Stimulated activated CD4-positive, alpha-beta T cell treated with anti-CD3 and anti-CD28 coated beads, TNF-alpha, amount 100 ng/mL, for 24 hours (primary cell): ENCODE data around the gene NELL1.

Experiments
- DNase-seq, 3 experiments: peaks; one replicate each; pipeline ENCODE4 v3.0.0-alpha.2; 2020; ENCODE audit warnings: low read depth in 3 of 3

The NELL1 gene

DNA sequence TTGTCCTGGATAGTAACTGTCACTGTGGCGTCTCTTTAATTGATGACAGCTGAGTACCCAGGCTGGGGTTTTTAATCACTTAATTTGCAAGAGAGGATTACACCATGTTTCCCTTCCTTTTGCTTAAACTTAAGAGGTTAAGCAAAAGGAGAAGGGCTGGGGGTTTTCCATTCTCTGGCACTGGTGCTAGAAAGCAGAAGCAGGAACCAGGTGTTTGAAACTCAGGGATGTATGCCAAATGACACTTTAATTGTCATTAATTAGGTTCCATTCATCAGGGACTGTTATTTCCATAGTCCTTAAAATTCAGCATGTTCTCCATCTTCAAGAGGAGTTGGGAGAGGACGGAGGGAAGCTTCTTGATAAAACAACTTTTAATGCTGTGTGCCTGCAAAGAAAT is 746.2 kb downstream of the NELL1 start:
- DNase-seq: no peak

DNA sequence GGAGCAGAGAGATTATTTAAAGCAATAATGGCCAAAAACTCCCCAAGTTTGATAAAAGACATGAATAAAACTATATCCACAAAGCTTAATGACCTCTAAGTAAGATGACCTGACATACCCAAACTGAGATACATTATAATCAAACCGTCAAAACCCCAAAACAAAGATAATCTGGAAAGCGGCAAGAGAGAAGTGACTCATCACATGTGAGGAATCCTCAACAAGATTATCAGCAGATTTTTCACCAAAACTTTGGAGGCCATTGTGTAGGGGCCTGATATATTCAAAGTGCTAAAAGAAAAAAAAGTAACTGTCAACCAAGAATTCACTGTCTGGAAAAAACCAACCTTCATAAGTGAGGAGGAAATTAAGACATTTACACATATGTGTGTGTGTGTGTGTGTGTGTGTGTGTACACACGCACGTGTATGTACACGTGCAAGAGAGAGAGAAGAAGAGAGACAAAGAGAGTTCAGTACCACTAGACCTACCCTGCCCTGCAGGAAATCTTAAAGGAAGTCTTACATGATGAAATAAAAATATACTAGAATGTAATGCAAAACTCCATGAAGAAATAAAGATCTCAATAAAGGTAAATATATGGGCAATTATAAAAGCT is 752.4 kb downstream of the NELL1 start:
- no peak for DNase-seq

- DNase-seq: no peak
These were observed 757.5 kb downstream of the NELL1 start for GRCh38 chr11:21426931-21427330.

GRCh38 chr11:21427726-21428125 is 758.3 kb downstream of the NELL1 start:
- no peak for DNase-seq

- no peak for DNase-seq
These were observed 759.4 kb downstream of the NELL1 start for GRCh38 chr11:21428796-21429195.

- no peak for DNase-seq
These were observed 760.0 kb downstream of the NELL1 start for GRCh38 chr11:21429401-21429800.

GRCh38 chr11:21430537-21430936 is 761.2 kb downstream of the NELL1 start:
- DNase-seq: no peak

DNA sequence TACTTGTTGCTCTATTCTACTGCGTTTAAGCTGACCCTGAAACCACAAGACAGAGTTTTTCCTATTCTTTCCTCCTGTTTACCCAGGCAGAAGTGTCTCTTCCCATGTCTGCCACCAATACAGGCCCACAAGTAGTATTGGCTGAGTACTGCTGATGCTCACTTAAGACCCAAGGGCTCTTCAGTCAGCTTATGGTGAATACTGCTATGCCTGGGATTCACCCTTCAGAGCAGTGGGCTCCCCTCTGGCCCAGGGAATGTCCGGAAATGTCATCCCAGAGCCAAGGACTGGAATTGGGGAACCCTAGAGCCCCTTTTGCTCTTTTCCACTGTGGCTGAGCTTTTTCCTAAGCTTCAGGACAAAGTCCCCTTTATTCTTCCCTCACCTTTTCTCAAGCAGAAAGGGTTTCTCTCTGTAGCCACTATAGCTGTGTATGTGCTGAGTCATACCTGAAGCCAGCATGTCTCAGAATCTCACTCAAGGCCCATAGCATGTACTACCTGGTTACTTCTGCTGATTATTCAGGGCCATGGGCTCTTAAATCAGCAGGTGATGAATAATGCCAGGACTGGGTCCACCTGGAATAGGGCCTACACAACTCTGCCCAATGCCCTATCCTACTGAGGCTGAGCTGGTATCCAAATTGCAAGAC is 777.7 kb downstream of the NELL1 start:
- no peak for DNase-seq

GRCh38 chr11:21447871-21448270 is 778.5 kb downstream of the NELL1 start:
- DNase-seq: no peak

GRCh38 chr11:21456186-21456585 is 786.8 kb downstream of the NELL1 start:
- DNase-seq: no peak

DNA sequence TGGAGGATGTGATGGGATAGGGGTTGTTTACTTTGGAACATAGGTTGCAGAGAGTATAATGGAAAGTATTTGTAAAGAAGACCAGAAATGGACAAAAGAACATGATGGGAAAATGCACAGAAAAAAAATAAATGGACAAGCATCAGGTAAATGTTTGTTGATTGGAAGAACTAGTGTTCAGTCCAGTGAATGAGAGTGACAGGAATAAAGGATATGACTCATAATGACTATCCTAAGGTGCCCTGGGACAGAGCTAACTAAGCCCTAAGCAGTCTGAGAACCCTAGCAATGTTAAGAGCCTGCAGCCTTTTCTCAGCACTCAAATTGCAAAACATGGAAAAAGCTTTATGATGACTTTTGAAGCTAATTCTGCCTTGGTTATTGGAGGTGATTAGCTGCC is 790.7 kb downstream of the NELL1 start:
- DNase-seq: no peak

GRCh38 chr11:21461701-21462100 is 792.3 kb downstream of the NELL1 start:
- DNase-seq: no peak

GRCh38 chr11:21464601-21465193 is 795.3 kb downstream of the NELL1 start:
- no peak for DNase-seq

- DNase-seq: no peak
These were observed 795.8 kb downstream of the NELL1 start for GRCh38 chr11:21465203-21465602.

DNA sequence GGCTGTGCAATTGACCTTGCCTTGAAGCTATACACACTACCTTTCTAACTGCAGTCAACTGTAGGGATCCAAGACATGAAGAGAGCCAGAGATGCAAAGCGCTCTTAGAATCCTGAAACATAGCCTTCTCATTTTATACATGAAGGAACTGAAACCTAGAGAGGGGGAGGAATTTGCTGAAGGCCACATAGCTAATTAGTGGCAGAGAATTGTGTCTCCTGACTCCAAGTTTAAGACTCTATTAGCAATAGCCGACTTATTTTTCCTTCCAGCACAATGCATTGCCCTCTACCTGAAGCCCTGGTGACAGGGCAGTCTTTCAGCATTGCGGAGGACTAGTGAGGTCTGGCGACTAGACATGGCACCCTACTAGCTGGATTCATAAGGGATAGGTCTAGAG is 796.5 kb downstream of the NELL1 start:
- DNase-seq: no peak

GRCh38 chr11:21470521-21470920 is 801.1 kb downstream of the NELL1 start:
- no peak for DNase-seq

DNA sequence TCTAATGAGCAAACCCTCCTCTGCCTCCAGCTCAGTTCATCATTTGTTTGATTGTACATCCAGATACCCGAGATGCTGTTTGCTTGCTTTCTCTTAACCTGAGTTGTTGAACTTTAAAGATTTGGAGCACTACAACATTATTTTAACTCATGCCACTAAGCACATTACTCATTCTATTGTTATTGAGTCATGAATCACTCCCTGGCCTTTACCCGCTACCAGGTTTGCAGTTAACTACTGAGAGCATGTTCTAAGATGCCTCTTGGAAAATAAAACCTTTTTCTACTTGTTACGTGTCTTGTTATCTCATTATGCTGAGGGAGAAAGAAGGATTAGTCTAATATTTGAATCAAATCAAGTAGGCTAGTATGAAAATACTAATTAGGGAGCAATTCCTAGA is 802.9 kb downstream of the NELL1 start:
- no peak for DNase-seq

DNA sequence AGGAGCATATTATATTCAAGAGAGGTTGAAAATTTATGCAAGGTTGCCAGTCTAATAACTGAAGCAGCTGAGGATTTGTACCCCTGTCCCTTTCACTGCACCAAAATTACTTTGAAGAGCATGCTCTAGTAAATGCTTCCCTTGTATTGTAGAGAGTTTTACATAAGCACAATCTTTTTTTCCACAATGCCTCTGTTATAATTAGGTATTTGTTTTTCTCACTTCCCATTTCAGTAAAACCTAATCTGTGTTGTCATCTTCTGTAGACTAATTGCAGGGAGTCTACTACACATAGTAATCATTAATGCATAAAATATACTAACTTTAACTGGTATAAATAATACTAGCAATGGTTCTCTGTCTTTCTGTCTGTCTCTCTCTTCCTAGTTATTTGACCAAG is 805.1 kb downstream of the NELL1 start:
- no peak for DNase-seq

GRCh38 chr11:21475276-21475675 is 805.9 kb downstream of the NELL1 start:
- DNase-seq: no peak

GRCh38 chr11:21476588-21476987 is 807.2 kb downstream of the NELL1 start:
- no peak for DNase-seq

DNA sequence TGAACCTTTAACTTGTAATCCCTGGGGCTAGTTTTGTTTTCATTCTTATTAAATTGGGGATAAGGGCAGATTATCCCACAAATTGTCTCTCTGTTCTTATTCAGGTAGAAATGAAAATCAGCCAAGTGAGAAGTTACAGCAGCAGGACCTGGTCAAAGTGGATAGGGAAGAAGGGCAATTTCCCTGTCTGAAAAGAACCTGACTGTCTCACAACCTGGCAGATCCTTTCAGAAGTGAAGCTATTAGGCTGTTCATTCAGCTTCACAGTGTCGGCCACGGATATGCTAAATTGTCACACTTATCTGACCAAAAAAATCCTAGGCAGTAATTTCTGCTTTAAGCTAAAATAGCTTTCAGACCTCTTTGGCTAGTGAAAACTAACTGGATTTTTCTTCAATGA is 810.9 kb downstream of the NELL1 start:
- DNase-seq: no peak

DNA sequence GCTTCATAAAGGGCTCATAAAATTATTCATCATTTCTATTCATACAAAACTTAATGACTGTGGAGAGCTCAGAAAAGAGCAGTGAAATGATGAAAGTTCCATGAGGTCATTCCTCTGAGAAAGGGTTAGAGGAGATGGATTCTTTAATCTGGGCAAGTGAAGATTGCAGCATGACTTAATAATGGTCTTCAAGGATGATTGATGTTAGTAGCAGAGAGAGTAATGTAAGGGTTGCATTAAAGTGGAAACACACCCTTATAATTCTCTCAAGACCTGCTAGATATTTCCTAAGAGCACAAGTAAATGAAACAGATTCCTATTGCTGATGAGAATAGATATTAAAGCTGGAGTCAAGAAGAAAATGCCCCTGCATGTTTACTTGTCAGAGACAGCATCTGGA is 811.9 kb downstream of the NELL1 start:
- DNase-seq: no peak

- DNase-seq: no peak
These were observed 814.7 kb downstream of the NELL1 start for GRCh38 chr11:21484039-21484438.

DNA sequence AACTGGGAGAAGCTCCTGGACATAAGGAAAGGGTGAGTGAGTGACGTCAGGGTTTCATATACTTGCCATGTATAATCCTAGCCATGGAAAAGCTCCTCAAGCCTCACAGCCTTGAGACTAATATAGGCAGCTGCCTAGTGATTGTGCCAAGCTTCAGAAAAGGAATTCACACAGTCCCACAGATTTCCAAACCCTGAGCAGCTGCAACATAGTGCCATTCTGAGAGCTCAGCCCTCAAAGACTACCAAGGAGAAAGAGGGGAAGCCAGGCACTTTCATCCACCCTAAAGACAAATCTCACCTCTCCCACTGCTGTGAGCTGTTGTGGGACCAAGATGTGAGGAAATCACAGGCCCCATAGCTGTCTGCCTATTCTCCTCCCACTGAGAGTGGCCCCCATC is 815.6 kb downstream of the NELL1 start:
- DNase-seq: no peak
